Cardiac fibroblast (primary cell): ENCODE data around the gene NMBR.

Experiments used
- DNase-seq, 2 donors: peaks; one replicate each; pipeline versions ENCODE4 v3.0.0 to v3.0.0-alpha.2; 2010; ENCODE audit warnings: low read depth in 2 of 2
- H3K4me3 ChIP-seq, 2 donors: replicated peaks in 1 of 2; 1 replicate in 1 of 2; 2 replicates in 1 of 2; pipeline ENCODE4 v1.5.1; 2011; ENCODE audit warnings: low read depth in 2 of 2, low read length in 2 of 2, mild to moderate bottlenecking in 2 of 2, moderate library complexity in 1 of 2
- CTCF ChIP-seq: IDR thresholded peaks from one replicate; pipeline ENCODE4 v1.5.1; 2011; ENCODE audit warnings: low read depth, mild to moderate bottlenecking, low read length, inconsistent platforms

Gene NMBR

GRCh38 chr6:142187209-142187608 is 40.3 kb upstream of the NMBR start:
- TF ChIP-seq CTCF = no peak
- no peak overlapping the region for H3K4me3 ChIP-seq
- DNase-seq = peak; percentile 62 to 82

GRCh38 chr6:142185641-142186040 is 38.7 kb upstream of the NMBR start:
- DNase-seq = no peak
- H3K4me3 ChIP-seq = no peak overlapping the region
- no peak for TF ChIP-seq CTCF

- no peak for DNase-seq
- H3K4me3 ChIP-seq = no peak overlapping the region
- no peak for TF ChIP-seq CTCF
Measured at GRCh38 chr6:142184307-142184706, 37.4 kb upstream of the NMBR start.

- H3K4me3 ChIP-seq = no peak overlapping the region
- DNase-seq = no peak
- no peak for TF ChIP-seq CTCF
Measured at GRCh38 chr6:142183351-142183750, 36.4 kb upstream of the NMBR start.

- no peak overlapping the region for H3K4me3 ChIP-seq
- DNase-seq = no peak
- no peak for TF ChIP-seq CTCF
Measured at GRCh38 chr6:142182004-142182403, 35.1 kb upstream of the NMBR start.

GRCh38 chr6:142178129-142178528 is 31.2 kb upstream of the NMBR start:
- TF ChIP-seq CTCF = no peak
- no peak overlapping the region for H3K4me3 ChIP-seq
- DNase-seq = no peak

- no peak for DNase-seq
- TF ChIP-seq CTCF = no peak
- no peak overlapping the region for H3K4me3 ChIP-seq
Measured at GRCh38 chr6:142174703-142175102, 27.8 kb upstream of the NMBR start.
